Smooth muscle cell (in vitro differentiated cells): ENCODE data around the gene RELL1. TPM values are rescaled to one million over a fixed set of nuclear protein-coding genes. Genes with fewer than 3 reads are reported as not detected.

Source experiments
- DNase-seq: peaks from one replicate; lab custom pipeline; 2025; ENCODE audit not compliant: unreplicated experiment; lab: John Stamatoyannopoulos, UW
- H2AFZ ChIP-seq: fragments of 200-600 bp; sonication (generic); 2 replicates; pipeline ENCODE4 v1.6.0; 2016; ENCODE audit warnings: antibody characterized with exemption, low read depth, mild to moderate bottlenecking
- H3F3A ChIP-seq: fragments of 200-600 bp; sonication (generic); 2 replicates; pipeline ENCODE4 v1.6.0; 2017; ENCODE audit warnings: antibody characterized with exemption, low read depth
- H3K27ac ChIP-seq: fragments of 200-600 bp; sonication (generic); 2 replicates; pipeline ENCODE4 v1.5.1; 2016; ENCODE audit warnings: low read depth, mild to moderate bottlenecking
- H3K27me3 ChIP-seq: fragments of 200-600 bp; sonication (generic); 2 replicates; pipeline ENCODE4 v1.6.1; 2016; ENCODE audit warnings: low read depth, mild to moderate bottlenecking
- H3K36me3 ChIP-seq: fragments of 200-600 bp; sonication (generic); 2 replicates; pipeline ENCODE4 v1.5.1; 2016; ENCODE audit warnings: low read depth
- H3K4me1 ChIP-seq: fragments of 200-600 bp; sonication (generic); 2 replicates; pipeline ENCODE4 v1.5.1; 2016; ENCODE audit warnings: low read depth
- H3K4me2 ChIP-seq: fragments of 200-600 bp; sonication (generic); 2 replicates; pipeline ENCODE4 v1.6.0; 2016; ENCODE audit warnings: mild to moderate bottlenecking
- H3K4me3 ChIP-seq: fragments of 200-600 bp; sonication (generic); 2 replicates; pipeline ENCODE4 v1.5.1; 2016; ENCODE audit warnings: mild to moderate bottlenecking
- H3K79me2 ChIP-seq: fragments of 200-600 bp; sonication (generic); 2 replicates; pipeline ENCODE4 v1.6.0; 2016; ENCODE audit warnings: low read depth, mild to moderate bottlenecking
- H3K9ac ChIP-seq: fragments of 200-600 bp; sonication (generic); 2 replicates; pipeline ENCODE4 v1.6.0; 2016; ENCODE audit warnings: low read depth
- H3K9me3 ChIP-seq: fragments of 200-600 bp; sonication (generic); replicated peaks from 2 replicates; pipeline ENCODE4 v1.5.1; 2016; ENCODE audit warnings: low read depth
- H4K20me1 ChIP-seq: fragments of 200-600 bp; sonication (generic); 2 replicates; pipeline ENCODE4 v1.6.0; 2016; ENCODE audit warnings: low read depth
- CTCF ChIP-seq: fragments of 200-600 bp; sonication (generic); IDR thresholded peaks from 2 replicates; pipeline ENCODE4 v1.5.1; 2017; ENCODE audit warnings: borderline replicate concordance, mild to moderate bottlenecking, antibody characterized with exemption; ENCODE audit not compliant: insufficient read depth, poor library complexity, severe bottlenecking
- WGBS: methylation state at CpG from one replicate; pipeline ENCODE4 v1.1.7; 2016; ENCODE audit warnings: low lambda C conversion rate; 5-methylcytosine and 5-hydroxymethylcytosine counted together
- polyA plus RNA-seq: library from polyadenylated mRNA; unstranded; fragments of >200 nt; fragmentation: Nextera tagmentation; extraction: Ambion mirVana; gene quantifications from 2 replicates; pipeline ENCODE4 v1.2.1, GENCODE V29; 2016
- total RNA-seq: library from RNA; depleted of rRNA; stranded (reverse); fragments of >200 nt; gene quantifications from 2 replicates; pipeline ENCODE4 v1.2.3, GENCODE V29; 2014

RELL1 gene
- total and polyA plus RNA-seq, 2 experiments from 2014 or later, result 3.5 to 36.3 TPM

GRCh38 chr4:37685823-37686372, 278 bp downstream of the RELL1 start:
- WGBS, result 1% methylated on average over 57 of the region's 75 CpGs
- H3K79me2 ChIP-seq, result peaks cover 33% of the 10 kb centered on the region
- no peaks in the 10 kb centered on the region for H3K36me3 ChIP-seq
- no peak for DNase-seq
- H3K4me1 ChIP-seq, result peaks cover 3% of the 10 kb centered on the region
- no peaks in the 10 kb centered on the region for H3K9me3 ChIP-seq
- peak overlapping the region; percentile 95 for H3K9ac ChIP-seq
- peak overlapping the region; percentile 86 for H3K27ac ChIP-seq
- peak overlapping the region; percentile 97 for H2AFZ ChIP-seq
- H3K4me3 ChIP-seq, result peak overlapping the region; percentile 95
- peak overlapping the region; percentile 99 for H3K4me2 ChIP-seq
- peaks cover 27% of the 10 kb centered on the region for H4K20me1 ChIP-seq
- H3F3A ChIP-seq, result no peaks in the 10 kb centered on the region
- no peaks in the 10 kb centered on the region for H3K27me3 ChIP-seq
- TF ChIP-seq CTCF, result no peak

GRCh38 chr4:37685161-37685822, 884 bp downstream of the RELL1 start:
- Histone ChIP-seq H4K20me1 (peaks cover 29% of the 10 kb centered on the region), H3K36me3 (no peaks in the 10 kb centered on the region), H2AFZ (peak overlapping the region; percentile 97), H3K79me2 (peaks cover 38% of the 10 kb centered on the region), H3K9me3 (no peaks in the 10 kb centered on the region), H3K4me1 (peaks cover 3% of the 10 kb centered on the region), H3K27me3 (no peaks in the 10 kb centered on the region), H3K9ac (peak overlapping the region; percentile 95), H3K4me3 (peak overlapping the region; percentile 95), H3K4me2 (peak overlapping the region; percentile 99), H3K27ac (peak overlapping the region; percentile 86), H3F3A (no peaks in the 10 kb centered on the region)
- no peak for TF ChIP-seq CTCF
- 2% methylated on average over 16 of the region's 16 CpGs for WGBS
- no peak for DNase-seq

- H3K27ac ChIP-seq, result no peak overlapping the region
- no peak overlapping the region for H3K4me3 ChIP-seq
- H3K9ac ChIP-seq, result no peak overlapping the region
- no peak overlapping the region for H2AFZ ChIP-seq
- no peak for TF ChIP-seq CTCF
- H3K9me3 ChIP-seq, result no peaks in the 10 kb centered on the region
- 94% methylated on average over 2 of the region's 2 CpGs for WGBS
- H4K20me1 ChIP-seq, result peaks cover 40% of the 10 kb centered on the region
- no peaks in the 10 kb centered on the region for H3K27me3 ChIP-seq
- no peak overlapping the region for H3K4me2 ChIP-seq
- H3K4me1 ChIP-seq, result peaks cover 3% of the 10 kb centered on the region
- DNase-seq, result no peak
- peaks cover 49% of the 10 kb centered on the region for H3K79me2 ChIP-seq
- H3F3A ChIP-seq, result no peaks in the 10 kb centered on the region
- H3K36me3 ChIP-seq, result no peaks in the 10 kb centered on the region
Observed at GRCh38 chr4:37684154-37684553, 2.0 kb downstream of the RELL1 start.
